Hepatocyte (in vitro differentiated cells): ENCODE measurements around the gene PIAS1. TPM values are rescaled to one million over a fixed set of nuclear protein-coding genes. Genes with fewer than 3 reads are reported as not detected.

Source experiments
- DNase-seq: peaks from one replicate; pipeline ENCODE4 v3.0.0-alpha.2; 2016; ENCODE audit warnings: low spot score
- H2AFZ ChIP-seq: fragments of 200-600 bp; sonication (generic); 2 replicates; pipeline ENCODE4 v1.6.0; 2016; ENCODE audit warnings: antibody characterized with exemption, mild to moderate bottlenecking
- H3K27ac ChIP-seq: fragments of 200-600 bp; sonication (generic); 2 replicates; pipeline ENCODE4 v1.5.1; 2016; ENCODE audit warnings: mild to moderate bottlenecking
- H3K27me3 ChIP-seq: fragments of 200-600 bp; sonication (generic); 2 replicates; pipeline ENCODE4 v1.6.1; 2016
- H3K36me3 ChIP-seq: fragments of 200-600 bp; sonication (generic); replicated peaks from 2 replicates; pipeline ENCODE4 v1.5.1; 2016; ENCODE audit warnings: low read depth; ENCODE audit not compliant: insufficient read depth
- H3K4me1 ChIP-seq: fragments of 200-600 bp; sonication (generic); 2 replicates; pipeline ENCODE4 v1.5.1; 2016; ENCODE audit warnings: mild to moderate bottlenecking, moderate library complexity; ENCODE audit not compliant: insufficient read depth
- H3K4me2 ChIP-seq: fragments of 200-600 bp; sonication (generic); 2 replicates; pipeline ENCODE4 v1.6.0; 2016
- H3K4me3 ChIP-seq: fragments of 200-600 bp; sonication (generic); 2 replicates; pipeline ENCODE4 v1.5.1; 2016; ENCODE audit warnings: mild to moderate bottlenecking
- H3K79me2 ChIP-seq: fragments of 200-600 bp; sonication (generic); 2 replicates; pipeline ENCODE4 v1.6.0; 2017; ENCODE audit warnings: mild to moderate bottlenecking
- H3K9me2 ChIP-seq: fragments of 200-600 bp; sonication (generic); replicated peaks from 2 replicates; pipeline ENCODE4 v1.6.0; 2017; ENCODE audit warnings: mild to moderate bottlenecking; ENCODE audit not compliant: insufficient read depth
- H3K9me3 ChIP-seq: fragments of 200-600 bp; sonication (generic); 2 replicates; pipeline ENCODE4 v1.5.1; 2016; ENCODE audit warnings: low read depth, mild to moderate bottlenecking
- H4K20me1 ChIP-seq: fragments of 200-600 bp; sonication (generic); 2 replicates; pipeline ENCODE4 v1.6.0; 2016; ENCODE audit warnings: mild to moderate bottlenecking; ENCODE audit not compliant: insufficient read depth, poor library complexity, severe bottlenecking
- EZH2 ChIP-seq: fragments of 200-600 bp; sonication (generic); IDR thresholded peaks from 2 replicates; pipeline ENCODE4 v1.6.1; 2016; ENCODE audit warnings: antibody characterized with exemption, mild to moderate bottlenecking, borderline replicate concordance
- EZH2phosphoT487 ChIP-seq: fragments of 200-600 bp; sonication (generic); IDR thresholded peaks from one replicate; pipeline ENCODE4 v1.6.1; 2018; ENCODE audit warnings: antibody characterized with exemption, mild to moderate bottlenecking, low read depth, moderate library complexity; ENCODE audit not compliant: unreplicated experiment, severe bottlenecking
- WGBS: methylation state at CpG from one replicate; pipeline ENCODE4 v1.1.6; 2016; ENCODE audit warnings: low lambda C conversion rate; ENCODE audit errors: missing lambda C conversion rate; 5-methylcytosine and 5-hydroxymethylcytosine counted together
- polyA plus RNA-seq: library from polyadenylated mRNA; unstranded; fragments of >200 nt; fragmentation: Nextera tagmentation; extraction: Ambion mirVana; gene quantifications from 2 replicates; pipeline ENCODE4 v1.2.1, GENCODE V29; 2016
- total RNA-seq: library from RNA; depleted of rRNA; stranded (reverse); fragments of >200 nt; gene quantifications from 2 replicates; pipeline ENCODE4 v1.2.3, GENCODE V29; 2014
- TF ChIP-seq, protein P1 (sequence below): fragments of 200-600 bp; sonication (generic); IDR thresholded peaks from 2 replicates; pipeline ENCODE4 v1.5.1; 2016; ENCODE audit warnings: antibody characterized with exemption, mild to moderate bottlenecking; ENCODE audit not compliant: poor library complexity

Gene PIAS1
- total and polyA plus RNA-seq, 2 experiments from 2014 or later, result 22.6 to 45.4 TPM

DNA sequence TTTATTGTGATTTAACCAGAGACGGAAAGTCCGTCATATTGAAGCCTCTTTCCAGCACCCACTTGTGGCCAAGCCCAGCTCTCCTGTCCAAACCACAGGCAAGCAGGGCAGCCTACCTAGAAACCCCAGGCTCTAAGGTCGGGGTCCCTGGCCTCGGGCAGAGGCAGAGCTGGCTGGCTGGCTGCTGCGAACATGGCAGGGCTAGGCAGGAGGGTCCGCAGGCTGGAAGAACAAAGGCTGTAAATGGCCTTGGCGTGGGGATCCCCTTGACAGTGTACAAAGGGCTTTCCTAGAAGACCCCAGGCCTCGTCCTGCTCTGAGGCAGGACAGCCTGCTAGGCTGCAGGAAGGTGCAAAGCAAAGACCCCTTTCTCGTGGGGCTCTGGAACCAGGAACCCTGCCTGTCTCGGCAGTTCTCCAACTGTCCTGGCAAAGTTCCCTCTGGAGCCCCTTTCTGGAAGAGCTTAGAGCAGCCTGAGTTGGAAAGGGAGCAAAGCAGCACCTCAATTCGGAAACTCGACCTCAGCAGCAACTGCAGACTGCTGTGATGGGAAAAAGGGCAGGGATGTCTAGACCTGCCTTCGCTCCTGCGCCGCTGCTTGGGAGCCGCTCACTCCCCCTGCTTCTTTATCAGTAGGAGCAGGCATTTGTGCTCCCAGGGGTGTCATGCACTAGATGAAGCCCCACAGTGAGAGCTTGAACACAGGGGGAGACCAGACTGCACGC lies 142.5 kb downstream of the PIAS1 start:
- H3K9me3 ChIP-seq, result no peaks in the 10 kb centered on the region
- no peak overlapping the region for H3K27ac ChIP-seq
- H3K4me3 ChIP-seq, result no peak overlapping the region
- H3K79me2 ChIP-seq, result peaks cover 19% of the 10 kb centered on the region
- H2AFZ ChIP-seq, result no peak overlapping the region
- no peak for TF ChIP-seq EZH2phosphoT487
- TF ChIP-seq, protein P1, sequence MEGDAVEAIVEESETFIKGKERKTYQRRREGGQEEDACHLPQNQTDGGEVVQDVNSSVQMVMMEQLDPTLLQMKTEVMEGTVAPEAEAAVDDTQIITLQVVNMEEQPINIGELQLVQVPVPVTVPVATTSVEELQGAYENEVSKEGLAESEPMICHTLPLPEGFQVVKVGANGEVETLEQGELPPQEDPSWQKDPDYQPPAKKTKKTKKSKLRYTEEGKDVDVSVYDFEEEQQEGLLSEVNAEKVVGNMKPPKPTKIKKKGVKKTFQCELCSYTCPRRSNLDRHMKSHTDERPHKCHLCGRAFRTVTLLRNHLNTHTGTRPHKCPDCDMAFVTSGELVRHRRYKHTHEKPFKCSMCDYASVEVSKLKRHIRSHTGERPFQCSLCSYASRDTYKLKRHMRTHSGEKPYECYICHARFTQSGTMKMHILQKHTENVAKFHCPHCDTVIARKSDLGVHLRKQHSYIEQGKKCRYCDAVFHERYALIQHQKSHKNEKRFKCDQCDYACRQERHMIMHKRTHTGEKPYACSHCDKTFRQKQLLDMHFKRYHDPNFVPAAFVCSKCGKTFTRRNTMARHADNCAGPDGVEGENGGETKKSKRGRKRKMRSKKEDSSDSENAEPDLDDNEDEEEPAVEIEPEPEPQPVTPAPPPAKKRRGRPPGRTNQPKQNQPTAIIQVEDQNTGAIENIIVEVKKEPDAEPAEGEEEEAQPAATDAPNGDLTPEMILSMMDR, result no peak
- H3K27me3 ChIP-seq, result no peaks in the 10 kb centered on the region
- peaks cover 20% of the 10 kb centered on the region for H3K4me1 ChIP-seq
- peaks cover 4% of the 10 kb centered on the region for H4K20me1 ChIP-seq
- no peaks in the 10 kb centered on the region for H3K9me2 ChIP-seq
- WGBS, result 90% methylated on average over 17 of the region's 17 CpGs
- DNase-seq, result no peak
- H3K36me3 ChIP-seq, result no peaks in the 10 kb centered on the region
- no peak overlapping the region for H3K4me2 ChIP-seq

DNA sequence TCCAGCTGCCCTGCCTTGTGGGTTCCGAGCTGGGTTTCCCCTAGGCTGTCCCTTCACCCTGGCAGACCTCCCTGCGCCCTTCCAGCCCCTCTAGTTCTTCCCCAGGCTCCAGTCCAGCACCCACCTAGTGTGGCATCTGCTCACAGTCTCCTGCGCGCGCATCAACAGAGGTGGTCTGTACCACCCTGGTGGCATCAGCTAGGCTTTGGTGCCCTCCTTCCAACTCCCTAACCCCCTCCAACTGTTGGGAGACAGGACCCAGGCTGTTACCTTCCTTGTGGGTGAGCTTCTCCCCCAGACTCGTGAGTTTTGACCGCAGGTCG lies 143.0 kb downstream of the PIAS1 start:
- no peak overlapping the region for H3K4me3 ChIP-seq
- DNase-seq, result no peak
- H3K9me2 ChIP-seq, result no peaks in the 10 kb centered on the region
- no peaks in the 10 kb centered on the region for H3K9me3 ChIP-seq
- peaks cover 24% of the 10 kb centered on the region for H3K4me1 ChIP-seq
- peaks cover 4% of the 10 kb centered on the region for H4K20me1 ChIP-seq
- no peak overlapping the region for H2AFZ ChIP-seq
- TF ChIP-seq EZH2 (no peak), EZH2phosphoT487 (no peak)
- TF ChIP-seq, protein P1, result no peak
- H3K27ac ChIP-seq, result no peak overlapping the region
- H3K4me2 ChIP-seq, result no peak overlapping the region
- 94% methylated on average over 8 of the region's 8 CpGs for WGBS
- H3K79me2 ChIP-seq, result peaks cover 24% of the 10 kb centered on the region
- no peaks in the 10 kb centered on the region for H3K36me3 ChIP-seq
- no peaks in the 10 kb centered on the region for H3K27me3 ChIP-seq

DNA sequence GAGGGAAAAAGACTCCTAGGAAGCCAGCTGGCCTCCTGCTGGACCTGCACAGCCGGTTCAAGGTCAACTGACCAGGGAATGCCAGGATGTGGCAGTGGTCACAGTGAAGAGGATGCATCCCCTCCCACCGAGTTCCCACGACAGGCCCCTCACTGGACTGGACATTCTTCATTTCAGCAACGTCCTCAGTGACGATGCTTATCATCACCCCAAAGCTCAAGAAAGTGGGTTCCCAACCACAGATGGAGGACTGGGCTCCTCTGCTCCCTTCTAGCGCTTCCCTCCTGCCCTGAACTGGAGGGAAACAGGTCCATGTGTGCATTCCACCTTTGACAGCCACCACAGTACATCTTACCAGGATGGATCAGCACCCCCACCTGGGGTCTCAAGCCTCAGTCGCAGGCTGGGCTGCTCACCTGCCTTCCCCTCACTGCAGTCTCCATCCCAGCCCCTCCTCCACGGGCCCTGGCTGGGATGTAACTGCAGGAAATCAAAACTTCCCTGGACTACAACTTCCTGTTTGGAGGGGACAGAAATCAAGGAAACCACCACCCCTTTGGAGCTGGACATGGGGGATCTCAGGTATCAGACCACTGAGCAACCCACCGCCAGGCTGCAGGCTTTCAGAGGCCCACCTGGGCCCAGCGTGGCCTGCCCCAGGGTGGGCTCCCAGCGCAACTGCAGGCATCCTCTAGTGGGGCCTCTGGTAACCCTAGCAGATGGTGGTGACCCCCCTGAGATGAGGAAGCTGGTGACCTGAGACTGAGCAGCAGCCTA lies 143.7 kb downstream of the PIAS1 start:
- no peak for TF ChIP-seq EZH2phosphoT487
- TF ChIP-seq, protein P1, result no peak
- TF ChIP-seq EZH2, result no peak
- H3K27ac ChIP-seq, result no peak overlapping the region
- H3K4me3 ChIP-seq, result no peak overlapping the region
- H3K27me3 ChIP-seq, result no peaks in the 10 kb centered on the region
- H3K9me2 ChIP-seq, result no peaks in the 10 kb centered on the region
- no peak for DNase-seq
- H3K4me1 ChIP-seq, result peaks cover 24% of the 10 kb centered on the region
- H3K9me3 ChIP-seq, result no peaks in the 10 kb centered on the region
- no peaks in the 10 kb centered on the region for H3K36me3 ChIP-seq
- 93% methylated on average over 10 of the region's 11 CpGs for WGBS
- peaks cover 31% of the 10 kb centered on the region for H3K79me2 ChIP-seq
- no peak overlapping the region for H3K4me2 ChIP-seq
- no peak overlapping the region for H2AFZ ChIP-seq
- H4K20me1 ChIP-seq, result peaks cover 4% of the 10 kb centered on the region
